Tibial nerve (tissue), 4 donors: Measurements from ENCODE around the gene RETREG1.

Experiments used
- CTCF ChIP-seq, 5 experiments: fragments of 200-600 bp in 3 of 5; fragments of 450-650 bp in 2 of 5; sonication (generic) in 3 of 5; IDR thresholded peaks; one replicate each; pipeline ENCODE4 v1.5.1; 2016 to 2019; ENCODE audit warnings: antibody characterized with exemption in 5 of 5, mild to moderate bottlenecking in 3 of 5, moderate library complexity in 2 of 5
- EP300 ChIP-seq, 2 donors: sonication (generic); formaldehyde crosslinking; IDR thresholded peaks; one replicate each; pipeline ENCODE4 v1.6.1; 2017; ENCODE audit warnings: antibody characterized with exemption in 2 of 2, mild to moderate bottlenecking in 1 of 2
- POLR2A ChIP-seq, 2 donors: fragments of 450-650 bp; IDR thresholded peaks; one replicate each; pipeline ENCODE4 v1.6.1; 2017; ENCODE audit warnings: antibody characterized with exemption in 2 of 2, mild to moderate bottlenecking in 2 of 2, moderate library complexity in 2 of 2

- no peak for TF ChIP-seq CTCF (IDR thresholded peaks at IDR 0.05)
- no peak for TF ChIP-seq POLR2A (IDR thresholded peaks at IDR 0.05)
- TF ChIP-seq EP300 (IDR thresholded peaks at IDR 0.05): no peak
Observed at GRCh38 chr5:16665601-16666000, 48.8 kb upstream of the RETREG1 start.
